HG03432 (cell line): ENCODE results near the gene SGSM2.

ENCODE experiments used
- ATAC-seq: cut with Tn5 transposase; IDR thresholded peaks from one replicate; pipeline ENCODE4 v1.9.1; 2021; ENCODE audit warnings: mild to moderate bottlenecking, moderate library complexity; ENCODE audit not compliant: unreplicated experiment

The SGSM2 gene

GRCh38 chr17:2416010-2416734 is 78.9 kb downstream of the SGSM2 start:
- no peak for ATAC-seq

- ATAC-seq, result no peak
Measured at GRCh38 chr17:2418572-2418971, 81.3 kb downstream of the SGSM2 start.

- ATAC-seq, result no peak
Measured at GRCh38 chr17:2419486-2419885, 82.2 kb downstream of the SGSM2 start.

GRCh38 chr17:2420176-2420575 is 82.9 kb downstream of the SGSM2 start:
- no peak for ATAC-seq

GRCh38 chr17:2421315-2422147 is 84.2 kb downstream of the SGSM2 start:
- no peak for ATAC-seq

GRCh38 chr17:2423271-2423670 is 86.0 kb downstream of the SGSM2 start:
- no peak for ATAC-seq

GRCh38 chr17:2427215-2427614 is 89.9 kb downstream of the SGSM2 start:
- no peak for ATAC-seq

- ATAC-seq, result no peak
Measured at GRCh38 chr17:2427910-2428309, 90.6 kb downstream of the SGSM2 start.
